Right ventricle myocardium superior (tissue), 1 donor: Measurements from ENCODE around the gene SCAMP3. TPM values are rescaled to one million over a fixed set of nuclear protein-coding genes. Genes with fewer than 3 reads are reported as not detected.
A peak's percentile ranks its signal among the peaks of the same experiment; 100 is the strongest.
"Not testable (repeated sequence)": the region's sequence is repeated elsewhere in the genome, so short reads cannot be mapped to it uniquely, and the experiment has no call there.

Experiments used
- ATAC-seq: fragments of 200-7000 bp; cut with Tn5 transposase; one replicate; pipeline ENCODE4 v1.9.1; 2020; ENCODE audit warnings: mild to moderate bottlenecking; ENCODE audit not compliant: poor library complexity
- DNase-seq: peaks from one replicate; pipeline ENCODE4 v3.0.0-alpha.2; 2020
- intact Hi-C: fragments of 100-400 bp; cut with DNase I; formaldehyde crosslinking; loops from one replicate; pipeline ENCODE4 v1.11.2; 2022
- total RNA-seq: library from RNA; stranded (reverse); fragmentation: NEBNext Ultra II Directional; extraction: Animal tissue kit (Norgen Biotek cat#: 25700); gene quantifications from one replicate; pipeline ENCODE4 v1.2.1, GENCODE V29; 2021
- donor health status: DM: no; HTN: yes; CAD: no; lungs with severe emphysema.

The SCAMP3 gene
- total RNA-seq, 1 donor from 2014 or later: 56.8 TPM

DNA sequence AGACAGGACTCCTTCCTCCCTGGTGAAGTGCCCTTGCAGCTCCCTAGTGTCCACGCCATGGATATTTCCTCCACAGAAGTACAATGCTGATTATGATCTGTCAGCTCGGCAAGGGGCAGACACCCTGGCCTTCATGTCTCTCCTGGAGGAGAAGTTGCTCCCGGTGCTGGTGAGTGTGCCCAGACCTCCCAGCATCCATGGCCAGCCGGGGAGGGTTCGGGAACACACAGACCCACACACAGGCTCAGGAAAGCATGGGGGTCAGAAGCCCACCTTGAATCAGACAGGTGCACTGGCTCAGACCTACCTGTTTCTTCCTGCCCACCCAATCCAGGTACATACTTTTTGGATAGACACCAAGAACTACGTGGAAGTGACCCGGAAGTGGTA lies 50.1 kb downstream of the SCAMP3 start:
- intact Hi-C loops, ATAC-seq: not testable (repeated sequence)

DNA sequence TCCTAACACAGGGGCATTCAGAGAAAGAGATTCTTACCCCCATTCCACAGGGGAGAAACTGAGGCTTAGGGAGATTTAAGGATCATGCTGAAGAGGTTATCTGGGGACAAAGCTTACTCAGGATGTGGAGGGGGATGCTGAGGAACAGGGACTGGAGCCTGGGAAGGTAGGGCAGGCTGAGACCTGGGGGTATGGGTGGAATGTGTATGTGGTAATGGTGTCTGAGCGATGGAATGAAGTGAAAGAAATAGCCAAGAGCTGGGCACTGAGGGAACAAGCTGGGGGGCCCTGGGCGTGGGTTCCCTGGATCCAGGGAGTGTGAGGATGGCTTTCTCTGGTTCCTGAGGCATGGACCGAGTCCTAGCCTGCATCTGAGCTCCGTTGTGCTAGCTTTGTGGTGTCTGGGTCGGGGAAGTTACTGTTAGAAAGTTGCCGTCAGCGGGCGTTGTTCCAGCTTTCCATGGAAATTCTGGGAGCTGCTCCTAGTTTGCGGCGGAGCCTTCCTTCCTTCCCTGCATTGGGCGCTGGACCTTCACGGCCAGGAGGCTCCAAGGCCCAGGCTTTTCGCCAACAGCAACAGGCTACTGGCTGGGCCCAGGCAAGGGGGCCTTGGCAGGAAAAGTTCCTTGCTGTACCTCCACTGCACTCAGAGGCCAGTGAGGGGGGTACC lies 50.6 kb downstream of the SCAMP3 start:
- DNase-seq, intact Hi-C loops, ATAC-seq: not testable (repeated sequence)

More for the DNA sequence above, 50.1 kb downstream of the SCAMP3 start:
- DNase-seq: not testable (repeated sequence)

DNA sequence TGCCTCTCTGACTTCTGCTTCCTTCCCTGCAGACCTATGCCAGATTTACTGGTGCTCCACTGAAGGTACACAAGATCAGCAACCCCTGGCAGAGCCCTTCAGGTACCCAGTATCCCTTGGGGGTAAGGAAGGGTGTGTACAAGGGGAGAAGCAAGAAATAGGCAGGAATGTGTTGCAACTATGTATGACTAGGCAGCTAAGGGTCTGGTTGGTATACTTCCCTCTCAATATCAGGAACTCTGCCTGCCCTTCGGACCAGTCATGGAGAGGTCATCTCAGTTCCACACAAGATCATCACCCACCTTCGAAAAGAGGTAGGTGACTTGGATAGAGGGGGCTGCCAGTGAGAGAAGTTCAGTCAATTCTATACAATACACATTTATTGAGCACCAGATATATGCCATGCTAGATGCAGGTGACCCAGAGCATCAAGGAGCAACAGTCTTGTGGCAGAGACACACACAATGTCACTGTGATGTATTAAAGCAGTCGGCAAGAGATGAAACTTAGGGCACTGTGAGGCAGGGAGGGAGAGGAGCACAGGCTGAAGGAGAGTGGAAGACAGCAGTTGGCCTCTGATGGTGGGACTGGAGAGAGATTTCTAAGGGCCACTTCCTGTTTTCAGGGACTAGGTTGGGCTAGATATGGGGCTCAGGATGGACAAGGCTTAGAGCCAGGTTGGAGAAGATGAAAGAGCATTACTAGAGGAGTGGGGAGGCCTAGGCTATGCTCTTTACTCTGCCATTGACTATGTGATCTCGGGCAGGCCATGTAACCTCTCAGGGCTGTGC lies 51.7 kb downstream of the SCAMP3 start:
- intact Hi-C loops: no loop called here
- no peak for ATAC-seq
- DNase-seq: no peak

DNA sequence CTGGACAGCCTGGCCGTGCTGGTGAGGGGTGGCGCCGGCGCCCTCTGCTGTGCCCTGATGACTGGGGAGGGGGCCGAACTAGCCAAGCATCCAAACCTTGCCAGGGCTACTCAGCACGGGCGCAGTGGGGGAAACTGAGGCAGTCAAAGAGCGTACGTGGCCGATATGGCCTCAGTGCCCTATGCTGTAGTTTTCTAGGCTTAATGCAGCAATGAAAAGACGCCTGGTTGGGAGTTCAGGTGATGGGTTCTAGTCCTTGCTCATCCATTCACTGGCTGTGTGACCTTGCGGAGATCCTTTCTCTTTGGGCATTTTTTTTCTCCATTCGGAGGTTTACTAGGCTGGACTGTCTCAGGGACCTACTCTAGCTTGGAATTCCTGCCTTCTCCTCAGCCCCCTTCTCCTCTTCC lies 52.8 kb downstream of the SCAMP3 start:
- ATAC-seq (no peak), DNase-seq (no peak)
- intact Hi-C loops: no loop called here

DNA sequence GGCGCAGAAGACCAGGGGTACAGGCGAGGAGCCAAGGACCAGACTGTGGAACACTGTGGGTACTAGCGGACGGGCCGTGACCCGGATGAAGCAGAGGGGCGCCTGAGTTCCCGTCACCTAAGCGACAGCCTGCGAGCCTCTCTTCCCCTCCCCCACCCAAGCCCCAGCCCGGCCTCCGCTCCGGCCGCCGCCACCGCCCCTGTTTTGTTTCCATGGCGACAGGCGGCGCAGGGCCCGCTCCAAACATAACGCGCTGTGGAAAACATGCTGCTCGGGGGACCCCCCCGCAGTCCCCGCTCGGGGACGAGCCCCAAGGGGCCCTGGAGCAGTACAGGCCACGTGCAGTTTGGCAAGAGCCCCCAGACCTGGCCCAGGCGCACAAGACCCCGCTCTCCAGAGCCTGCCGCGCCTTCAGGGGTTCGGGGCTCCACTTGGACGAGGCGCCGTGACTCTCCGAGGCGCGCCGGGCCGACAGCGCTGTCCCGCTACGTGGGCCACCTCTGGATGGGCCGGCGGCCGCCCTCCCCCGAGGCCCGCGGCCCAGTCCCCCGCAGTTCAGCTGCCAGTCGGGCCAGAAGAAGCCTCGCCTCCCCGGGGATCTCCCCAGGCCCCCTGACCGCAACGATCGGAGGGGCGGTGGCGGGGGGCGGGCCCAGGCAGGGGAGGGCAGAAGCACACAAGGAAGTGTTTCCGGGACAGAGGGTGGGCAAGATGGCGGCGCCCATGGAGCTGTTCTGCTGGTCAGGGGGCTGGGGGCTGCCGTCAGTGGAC lies 53.4 kb downstream of the SCAMP3 start, which contains the start of gene MTX1:
Gene MTX1, plus strand, starts transcription at position 155 of the 771 bp plus-strand sequence. Its CDS starts 110 bp downstream, at position 265.
- ATAC-seq: peak; percentile 91
- intact Hi-C loops: no loop called here

DNA sequence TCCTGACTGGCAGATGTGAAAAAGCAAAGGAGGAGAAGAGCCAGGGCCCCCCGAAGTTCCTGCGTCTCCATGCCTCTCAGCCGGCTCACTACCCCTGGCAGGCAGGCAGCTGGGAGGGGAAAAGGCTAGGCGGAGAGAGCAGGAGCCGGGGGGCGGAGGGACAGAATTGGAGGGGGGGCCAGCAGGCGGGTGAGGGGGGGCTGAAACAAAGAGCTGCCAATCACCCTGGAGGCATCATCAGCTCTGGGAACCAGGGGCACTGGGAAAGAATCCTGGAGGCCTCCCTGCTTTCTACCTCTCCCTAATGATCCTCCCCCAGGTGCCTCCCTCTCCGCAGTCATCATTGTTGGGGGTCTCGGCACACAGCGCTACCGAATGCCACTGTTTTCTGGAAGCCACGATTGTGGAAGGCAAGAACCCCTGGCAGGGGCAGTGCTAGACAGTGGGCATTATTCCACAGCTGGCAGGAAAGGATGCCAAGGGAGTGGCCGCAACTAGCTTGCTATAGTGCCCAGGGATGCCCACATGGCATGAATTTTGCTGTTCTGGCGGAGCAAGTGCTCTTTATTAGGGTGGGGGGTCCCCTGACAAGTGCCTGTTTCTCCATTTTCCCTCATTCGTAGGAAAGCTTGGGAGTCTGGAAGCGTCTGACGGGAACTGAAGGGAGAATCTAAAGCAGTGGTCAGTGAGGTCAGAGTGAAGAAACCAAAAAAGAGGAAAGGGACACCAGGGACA lies 54.2 kb downstream of the SCAMP3 start, which contains the start of gene THBS3:
Gene THBS3, minus strand, starts transcription at position 92 of the 735 bp plus-strand sequence. Its CDS starts 21 bp downstream, at position 71.
- DNase-seq: peak; percentile 68
- intact Hi-C loops: no loop called here
- ATAC-seq: peak; percentile 12

More for the DNA sequence above, 53.4 kb downstream of the SCAMP3 start, which contains the start of gene MTX1:
- DNase-seq: peak; percentile 95

DNA sequence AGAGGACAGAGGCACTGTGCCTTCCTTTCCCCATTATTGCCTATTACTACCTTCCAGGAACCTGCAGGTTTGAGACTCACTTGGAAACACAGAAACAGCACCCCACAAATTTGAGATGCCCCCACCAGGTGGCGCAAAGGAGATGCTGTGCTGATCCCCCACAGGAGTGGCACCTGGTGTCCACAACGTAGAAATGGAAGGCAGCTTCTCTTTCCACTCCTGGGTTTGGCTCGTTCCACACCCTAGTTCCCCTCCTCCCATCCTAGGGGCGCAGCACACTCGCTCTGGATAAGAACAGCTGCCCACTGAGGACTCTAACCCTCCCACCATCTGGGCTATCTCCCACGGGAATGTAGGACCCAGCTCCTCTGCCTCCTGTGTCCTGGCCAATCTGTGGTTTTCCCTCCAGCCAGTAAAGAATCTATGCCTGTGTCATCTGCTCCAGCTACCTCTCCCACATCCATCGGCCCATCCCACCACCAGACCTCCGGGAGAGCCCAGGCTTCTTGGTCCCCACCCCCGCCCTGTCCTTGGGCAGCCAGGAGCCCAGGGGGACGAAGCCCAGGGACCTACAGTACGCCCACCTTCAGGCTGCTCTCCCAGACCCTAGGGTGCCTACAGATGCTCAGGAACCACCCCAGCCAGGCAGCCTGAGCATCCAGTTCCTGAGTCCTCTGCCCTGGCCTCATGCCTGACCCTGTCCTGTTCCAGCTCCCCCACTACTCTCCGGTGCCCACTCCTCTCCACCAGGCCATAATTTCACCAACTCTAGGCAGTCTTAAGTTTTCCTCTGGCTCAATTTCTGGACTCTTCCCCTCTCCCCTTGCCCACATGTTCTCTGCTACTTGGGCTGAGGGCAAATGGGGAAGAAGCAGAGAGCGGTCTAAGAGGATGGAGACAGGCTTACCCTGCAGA lies 55.0 kb downstream of the SCAMP3 start:
- intact Hi-C loops: no loop called here

More for the DNA sequence above, 55.0 kb downstream of the SCAMP3 start:
- ATAC-seq (peak; percentile 21), DNase-seq (peak; percentile 91)

Other genes starting within 250 kb of the SCAMP3 start
- gene DCST2, start 228.6 kb downstream of the SCAMP3 start, total RNA-seq: 0.16 TPM
- not detected for gene DCST1, start 228.5 kb downstream of the SCAMP3 start, total RNA-seq
- gene ADAM15, start 211.0 kb downstream of the SCAMP3 start, total RNA-seq: 77.6 TPM
- gene EFNA4, start 198.6 kb downstream of the SCAMP3 start, total RNA-seq: 2.6 TPM
- 0.75 TPM for gene EFNA3, start 183.5 kb downstream of the SCAMP3 start, total RNA-seq
- 41.5 TPM for gene EFNA1, start 134.5 kb downstream of the SCAMP3 start, total RNA-seq
- 7.1 TPM for gene SLC50A1, start 126.5 kb downstream of the SCAMP3 start, total RNA-seq
- 49.4 TPM for gene DPM3, start 121.8 kb downstream of the SCAMP3 start, total RNA-seq
- 121 TPM for gene KRTCAP2, start 89.1 kb downstream of the SCAMP3 start, total RNA-seq
- 0.08 TPM for gene TRIM46, start 88.5 kb downstream of the SCAMP3 start, total RNA-seq
- 5.8 TPM for gene THBS3, start 54.5 kb downstream of the SCAMP3 start, total RNA-seq
- 16.4 TPM for gene MTX1, start 53.7 kb downstream of the SCAMP3 start, total RNA-seq
- 13.8 TPM for gene ENTREP3, start 6.9 kb downstream of the SCAMP3 start, total RNA-seq
- gene CLK2, start 11.1 kb upstream of the SCAMP3 start, total RNA-seq: 18.5 TPM
- gene HCN3, start 15.1 kb upstream of the SCAMP3 start, total RNA-seq: 1.4 TPM
- gene PKLR, start 39.1 kb upstream of the SCAMP3 start, total RNA-seq: not detected
- gene FDPS, start 46.5 kb upstream of the SCAMP3 start, total RNA-seq: 71.2 TPM
- gene RUSC1, start 58.5 kb upstream of the SCAMP3 start, total RNA-seq: 19.9 TPM